ENCODE results near the gene TNFSF11.
"Not testable (repeated sequence)": the region's sequence is repeated elsewhere in the genome, so short reads cannot be mapped to it uniquely, and the experiment has no call there.

The TNFSF11 gene

DNA sequence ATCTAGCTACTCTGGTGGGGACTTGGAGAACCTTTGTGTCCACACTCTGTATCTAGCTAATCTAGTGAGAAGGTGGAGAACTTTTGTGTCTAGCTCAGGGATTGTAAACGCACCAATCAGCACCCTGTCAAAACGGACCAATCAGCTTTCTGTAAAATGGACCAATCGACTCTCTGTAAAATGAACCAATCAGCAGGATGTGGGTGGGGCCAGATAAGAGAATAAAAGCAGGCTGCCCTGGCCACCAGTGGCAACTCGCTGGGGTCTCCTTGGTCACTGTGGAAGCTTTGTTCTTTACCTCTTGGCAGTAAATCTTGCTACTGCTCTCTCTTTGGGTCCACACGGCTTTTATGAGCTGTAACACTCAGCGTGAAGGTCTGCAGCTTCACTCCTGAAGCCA, 13.6 kb upstream of the TNFSF11 start:
- H3K4me3 ChIP-seq (ENCODE audit: low read depth, low read length); H3K27me3 ChIP-seq (ENCODE audit: insufficient read depth, low read length); H3K4me1 ChIP-seq (ENCODE audit: control insufficient read depth, insufficient read depth, low read length, unreplicated experiment); H3K36me3 ChIP-seq (ENCODE audit: insufficient read depth, low read length); H3K27ac ChIP-seq (ENCODE audit: low read depth, low read length); H3K79me2 ChIP-seq (ENCODE audit: control insufficient read depth, insufficient read depth, low read length, unreplicated experiment); H2AFZ ChIP-seq (ENCODE audit: low read length, unreplicated experiment): not testable (repeated sequence)

DNA sequence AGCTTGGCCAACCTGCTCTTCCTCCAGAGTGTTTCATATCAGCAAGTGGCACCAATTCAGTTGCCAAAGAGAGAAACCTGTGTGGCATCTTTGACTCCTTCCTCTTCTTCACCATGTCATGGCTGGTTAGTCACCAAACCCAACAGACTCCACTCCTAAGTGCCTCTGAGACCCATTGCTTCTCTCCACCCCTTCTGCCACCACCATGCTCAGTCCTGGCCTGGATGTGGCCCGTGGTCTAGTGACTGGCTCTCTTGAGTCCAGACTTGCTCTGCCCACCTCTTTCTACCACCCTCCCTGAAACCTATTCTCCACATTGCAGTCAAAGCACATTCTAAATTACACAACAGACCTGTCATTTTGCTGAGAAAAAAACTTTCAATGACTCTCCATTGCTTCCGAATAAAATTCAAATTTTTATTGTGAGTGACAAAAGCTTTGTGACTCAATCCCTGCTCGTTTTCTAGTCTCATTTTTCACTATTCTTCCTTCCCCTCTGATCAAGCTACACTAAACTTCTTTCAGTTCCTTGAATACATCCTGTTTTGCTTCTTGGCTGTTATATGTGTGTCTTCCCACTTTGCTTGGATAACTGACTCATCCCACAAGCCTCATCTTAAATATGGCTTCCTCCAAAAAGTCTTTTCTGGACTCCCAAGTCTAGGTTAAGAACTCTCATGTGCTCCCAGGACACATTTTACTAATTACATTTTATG, 12.0 kb upstream of the TNFSF11 start:
- Histone ChIP-seq H3K79me2 (ENCODE audit: control insufficient read depth, insufficient read depth, low read length, unreplicated experiment) (no peaks in the 10 kb centered on the region), H3K4me1 (ENCODE audit: control insufficient read depth, insufficient read depth, low read length, unreplicated experiment) (no peaks in the 10 kb centered on the region), H2AFZ (ENCODE audit: low read length, unreplicated experiment) (no peak overlapping the region), H3K27me3 (ENCODE audit: insufficient read depth, low read length) (no peaks in the 10 kb centered on the region), H3K27ac (ENCODE audit: low read depth, low read length) (no peak overlapping the region), H3K4me3 (ENCODE audit: low read depth, low read length) (no peak overlapping the region), H3K36me3 (ENCODE audit: insufficient read depth, low read length) (no peaks in the 10 kb centered on the region)

DNA sequence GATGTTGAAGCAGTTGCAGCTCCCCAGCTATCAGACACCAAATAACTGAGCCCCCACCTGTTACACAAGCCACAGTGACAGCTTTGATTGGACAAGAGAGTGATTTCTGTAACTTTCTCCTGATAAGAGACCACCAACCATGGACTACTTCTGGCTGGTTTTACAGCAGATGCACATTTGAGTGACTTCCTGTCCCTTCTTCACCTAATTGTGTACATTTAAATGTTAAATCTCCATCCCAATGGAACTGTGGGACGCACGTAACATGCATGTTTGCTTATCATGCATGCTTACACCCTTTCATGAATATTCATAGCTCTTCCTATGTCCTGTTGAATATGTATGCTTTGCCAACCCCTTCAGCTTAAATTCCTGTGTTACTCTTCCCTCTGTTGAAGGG, 6.0 kb upstream of the TNFSF11 start:
- Histone ChIP-seq H3K27ac (ENCODE audit: low read depth, low read length) (no peak overlapping the region), H2AFZ (ENCODE audit: low read length, unreplicated experiment) (no peak overlapping the region), H3K27me3 (ENCODE audit: insufficient read depth, low read length) (peaks cover 11% of the 10 kb centered on the region; the same call in 1 of the 2 replicates), H3K36me3 (ENCODE audit: insufficient read depth, low read length) (no peaks in the 10 kb centered on the region), H3K79me2 (ENCODE audit: control insufficient read depth, insufficient read depth, low read length, unreplicated experiment) (no peaks in the 10 kb centered on the region), H3K4me1 (ENCODE audit: control insufficient read depth, insufficient read depth, low read length, unreplicated experiment) (no peaks in the 10 kb centered on the region), H3K4me3 (ENCODE audit: low read depth, low read length) (no peak overlapping the region)

DNA sequence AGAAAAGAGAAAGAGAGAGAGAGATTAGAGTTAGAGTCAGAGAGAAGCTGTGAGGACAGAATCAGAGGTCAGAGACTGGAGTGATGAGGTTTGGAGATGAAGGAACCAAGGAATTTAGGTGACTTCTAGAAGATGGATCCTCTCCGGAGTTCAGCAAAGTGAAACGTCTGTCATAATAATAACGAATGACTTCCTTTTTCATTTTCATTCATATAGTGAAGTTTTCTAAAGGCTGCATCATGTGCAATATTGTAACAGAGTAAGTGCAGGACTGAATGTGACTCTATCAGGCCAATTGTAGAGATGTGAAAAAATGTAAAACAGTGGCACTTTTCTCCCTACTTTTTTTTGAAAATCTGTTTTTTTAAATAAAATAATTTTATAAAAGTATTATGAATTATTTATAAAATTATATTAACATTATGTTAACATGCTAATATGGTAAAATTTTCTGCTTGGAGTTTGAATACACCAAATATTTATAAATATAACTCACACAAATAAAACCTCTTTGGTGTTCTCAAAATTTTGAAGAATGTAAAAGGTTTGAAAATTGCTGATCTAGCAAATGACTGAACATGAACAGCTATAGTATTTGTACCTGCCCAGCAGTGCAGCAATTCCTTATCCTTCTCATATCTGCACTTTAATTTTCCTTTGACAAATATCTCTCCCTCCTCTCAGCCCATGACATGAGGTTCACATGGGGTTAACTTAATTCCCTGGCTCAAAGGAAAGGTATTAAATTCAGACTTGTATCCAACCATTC, 4.2 kb upstream of the TNFSF11 start:
- Histone ChIP-seq H3K79me2 (ENCODE audit: control insufficient read depth, insufficient read depth, low read length, unreplicated experiment) (no peaks in the 10 kb centered on the region), H2AFZ (ENCODE audit: low read length, unreplicated experiment) (no peak overlapping the region), H3K36me3 (ENCODE audit: insufficient read depth, low read length) (no peaks in the 10 kb centered on the region), H3K27me3 (ENCODE audit: insufficient read depth, low read length) (peaks cover 29% of the 10 kb centered on the region), H3K4me3 (ENCODE audit: low read depth, low read length) (no peak overlapping the region), H3K27ac (ENCODE audit: low read depth, low read length) (no peak overlapping the region), H3K4me1 (ENCODE audit: control insufficient read depth, insufficient read depth, low read length, unreplicated experiment) (peaks cover under 1% of the 10 kb centered on the region)

DNA sequence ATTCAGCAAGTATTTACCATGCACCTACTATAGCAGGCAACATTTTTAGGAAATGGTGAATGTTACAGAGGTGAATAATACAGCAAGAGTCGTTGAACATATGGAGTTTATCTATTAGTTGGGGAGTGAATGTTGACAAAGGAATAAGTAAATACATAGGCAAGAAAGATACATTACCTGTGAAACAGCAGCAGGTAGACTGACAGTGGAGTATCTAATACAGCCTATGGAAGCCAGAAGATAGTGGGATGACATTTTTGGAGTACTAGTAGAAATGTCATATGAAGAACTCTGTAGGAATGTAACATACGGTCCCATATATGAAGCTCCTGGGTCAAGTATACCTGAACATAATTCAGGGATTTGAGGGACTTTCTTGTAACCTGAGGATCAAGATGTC, 2.1 kb upstream of the TNFSF11 start:
- Histone ChIP-seq H3K36me3 (ENCODE audit: insufficient read depth, low read length) (no peaks in the 10 kb centered on the region), H3K4me3 (ENCODE audit: low read depth, low read length) (no peak overlapping the region), H2AFZ (ENCODE audit: low read length, unreplicated experiment) (no peak overlapping the region), H3K4me1 (ENCODE audit: control insufficient read depth, insufficient read depth, low read length, unreplicated experiment) (peaks cover 6% of the 10 kb centered on the region), H3K27ac (ENCODE audit: low read depth, low read length) (no peak overlapping the region), H3K27me3 (ENCODE audit: insufficient read depth, low read length) (peaks cover 51% of the 10 kb centered on the region), H3K79me2 (ENCODE audit: control insufficient read depth, insufficient read depth, low read length, unreplicated experiment) (no peaks in the 10 kb centered on the region)

DNA sequence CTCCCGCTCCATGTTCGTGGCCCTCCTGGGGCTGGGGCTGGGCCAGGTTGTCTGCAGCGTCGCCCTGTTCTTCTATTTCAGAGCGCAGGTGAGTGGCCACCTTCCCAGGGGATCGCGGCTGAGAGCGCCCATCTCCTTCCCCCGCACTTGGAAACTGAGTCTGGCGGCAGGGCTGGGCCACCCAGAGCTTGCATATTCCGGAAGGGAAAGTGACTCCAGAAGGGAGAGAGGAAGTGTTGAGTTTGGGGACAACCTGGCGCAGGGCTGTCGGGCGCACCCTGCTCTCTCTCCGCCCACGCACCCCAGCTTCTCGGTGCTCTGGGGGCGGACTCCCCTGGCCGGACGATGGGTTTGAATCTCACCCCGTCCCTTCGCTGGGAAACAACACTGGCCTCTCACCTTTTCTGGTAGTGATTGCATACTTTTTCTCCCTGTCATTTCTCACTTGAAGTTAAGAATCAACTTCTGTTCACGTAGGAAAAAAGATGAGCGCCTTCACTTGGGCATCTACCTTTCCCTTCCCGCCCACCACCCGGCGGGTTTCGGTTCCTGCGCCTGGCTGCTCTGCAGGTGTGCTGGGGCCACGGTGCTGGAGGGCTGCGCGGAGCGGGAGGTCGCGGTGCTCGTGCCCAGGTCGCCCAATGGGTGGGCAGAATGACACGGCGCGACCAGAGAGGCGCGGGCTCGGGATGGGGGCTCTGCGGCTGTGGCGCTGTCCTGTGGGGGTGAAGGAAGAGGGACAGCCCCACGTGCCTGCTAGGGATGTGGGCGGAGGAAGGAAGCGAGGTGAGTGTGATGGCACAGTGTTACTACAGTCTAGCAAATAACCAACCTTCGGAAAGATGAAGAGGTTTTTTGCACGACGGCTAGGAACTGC, 721 bp downstream of the TNFSF11 start:
- Histone ChIP-seq H2AFZ (ENCODE audit: low read length, unreplicated experiment) (peak overlapping the region; percentile 51), H3K4me1 (ENCODE audit: control insufficient read depth, insufficient read depth, low read length, unreplicated experiment) (peaks cover 6% of the 10 kb centered on the region), H3K4me3 (ENCODE audit: low read depth, low read length) (peak overlapping the region; percentile 74), H3K27me3 (ENCODE audit: insufficient read depth, low read length) (peaks cover 65% of the 10 kb centered on the region), H3K27ac (ENCODE audit: low read depth, low read length) (no peak overlapping the region), H3K36me3 (ENCODE audit: insufficient read depth, low read length) (no peaks in the 10 kb centered on the region), H3K79me2 (ENCODE audit: control insufficient read depth, insufficient read depth, low read length, unreplicated experiment) (no peaks in the 10 kb centered on the region)

DNA sequence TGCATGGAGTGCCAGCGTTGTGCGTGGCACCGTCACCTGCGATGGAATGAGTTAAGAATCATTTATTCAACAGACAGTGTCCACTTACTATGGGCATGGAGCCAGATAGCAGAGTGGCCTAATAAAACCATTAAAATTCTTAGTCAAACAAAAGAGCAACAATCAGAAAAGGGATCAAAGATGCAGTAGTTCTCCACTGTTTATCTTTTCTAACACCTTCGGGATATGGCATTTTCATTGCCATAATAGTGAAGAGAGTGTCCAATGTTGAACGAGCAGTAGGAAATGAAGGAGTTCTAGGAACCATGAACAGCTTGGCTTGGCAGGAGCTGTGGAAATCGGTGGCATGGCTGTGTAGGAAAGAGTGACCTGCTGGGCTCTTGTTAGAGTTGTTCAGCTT, 2.0 kb downstream of the TNFSF11 start:
- peaks cover 6% of the 10 kb centered on the region for H3K4me1 ChIP-seq (ENCODE audit: control insufficient read depth, insufficient read depth, low read length, unreplicated experiment)
- H2AFZ ChIP-seq (ENCODE audit: low read length, unreplicated experiment), result no peak overlapping the region
- H3K36me3 ChIP-seq (ENCODE audit: insufficient read depth, low read length), result no peaks in the 10 kb centered on the region
- H3K4me3 ChIP-seq (ENCODE audit: low read depth, low read length), result no peak overlapping the region
- H3K27me3 ChIP-seq (ENCODE audit: insufficient read depth, low read length), result peaks cover 65% of the 10 kb centered on the region
- H3K27ac ChIP-seq (ENCODE audit: low read depth, low read length), result no peak overlapping the region
- no peaks in the 10 kb centered on the region for H3K79me2 ChIP-seq (ENCODE audit: control insufficient read depth, insufficient read depth, low read length, unreplicated experiment)

DNA sequence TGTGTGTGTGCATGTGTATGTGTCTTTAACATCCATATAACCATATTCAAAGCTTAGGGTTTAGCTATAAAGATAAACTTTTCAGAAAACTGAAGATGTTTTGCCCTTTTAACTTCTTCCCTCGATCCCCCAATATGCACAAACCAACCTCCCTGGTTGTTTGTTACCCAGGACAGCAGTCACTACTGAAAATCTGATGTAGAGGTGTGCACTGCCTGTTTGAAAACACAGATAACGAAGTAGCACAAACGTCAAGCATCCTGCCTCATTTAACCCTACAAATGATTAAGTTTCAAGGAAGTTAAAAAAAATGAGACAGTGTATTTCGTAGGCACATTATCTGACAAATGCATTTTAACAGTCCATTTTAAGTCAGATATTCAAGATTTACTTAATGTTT, 3.6 kb downstream of the TNFSF11 start:
- Histone ChIP-seq H3K79me2 (ENCODE audit: control insufficient read depth, insufficient read depth, low read length, unreplicated experiment) (no peaks in the 10 kb centered on the region), H3K27ac (ENCODE audit: low read depth, low read length) (no peak overlapping the region)

DNA sequence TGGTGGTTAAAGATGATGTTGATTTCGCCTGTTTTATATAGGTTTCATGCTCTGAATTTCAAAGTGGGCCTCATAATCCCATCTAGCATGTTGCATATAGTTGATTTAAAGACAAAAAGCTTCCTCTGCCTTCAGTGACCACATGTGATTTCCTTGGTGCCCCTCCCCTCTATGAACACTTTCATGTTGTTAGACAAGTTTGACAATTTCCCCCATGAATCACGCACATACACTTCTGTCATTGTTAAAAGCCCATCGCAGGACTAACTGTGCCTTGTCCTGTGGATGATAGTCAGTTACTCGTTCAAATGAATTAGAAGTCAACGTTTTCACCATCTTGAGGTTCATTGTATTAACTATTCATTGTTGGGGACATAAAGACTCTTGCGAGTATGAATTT, 6.7 kb downstream of the TNFSF11 start:
- no peaks in the 10 kb centered on the region for H3K4me1 ChIP-seq (ENCODE audit: control insufficient read depth, insufficient read depth, low read length, unreplicated experiment)
- H3K79me2 ChIP-seq (ENCODE audit: control insufficient read depth, insufficient read depth, low read length, unreplicated experiment), result no peaks in the 10 kb centered on the region
- H3K27ac ChIP-seq (ENCODE audit: low read depth, low read length), result no peak overlapping the region
- no peak overlapping the region for H2AFZ ChIP-seq (ENCODE audit: low read length, unreplicated experiment)
- H3K36me3 ChIP-seq (ENCODE audit: insufficient read depth, low read length), result no peaks in the 10 kb centered on the region
- H3K27me3 ChIP-seq (ENCODE audit: insufficient read depth, low read length), result peaks cover 27% of the 10 kb centered on the region
- no peak overlapping the region for H3K4me3 ChIP-seq (ENCODE audit: low read depth, low read length)

More for the DNA sequence above, 3.6 kb downstream of the TNFSF11 start:
- peaks cover 6% of the 10 kb centered on the region for H3K4me1 ChIP-seq (ENCODE audit: control insufficient read depth, insufficient read depth, low read length, unreplicated experiment)
- no peak overlapping the region for H2AFZ ChIP-seq (ENCODE audit: low read length, unreplicated experiment)
- H3K36me3 ChIP-seq (ENCODE audit: insufficient read depth, low read length), result no peaks in the 10 kb centered on the region
- no peak overlapping the region for H3K4me3 ChIP-seq (ENCODE audit: low read depth, low read length)
- peaks cover 57% of the 10 kb centered on the region for H3K27me3 ChIP-seq (ENCODE audit: insufficient read depth, low read length)

DNA sequence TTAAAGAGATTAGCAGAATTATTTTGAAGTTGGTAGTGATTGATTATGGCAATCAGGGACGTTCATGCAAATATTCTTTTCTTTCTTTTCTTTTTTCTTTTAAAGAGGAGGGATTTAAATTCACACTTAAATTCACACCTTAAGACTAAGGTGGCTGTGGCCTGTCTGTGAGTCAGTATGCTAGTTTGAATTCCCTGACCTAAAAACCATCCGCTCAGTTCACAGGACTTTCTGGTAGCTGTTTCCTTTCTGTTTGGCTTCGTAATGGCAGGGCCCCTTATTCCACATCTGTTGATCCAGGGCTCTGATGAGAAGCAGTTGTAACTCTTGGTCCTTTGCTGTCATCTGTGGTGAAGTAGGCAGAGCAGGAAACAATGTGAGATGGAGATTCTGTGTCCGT, 7.5 kb downstream of the TNFSF11 start:
- H3K4me1 ChIP-seq (ENCODE audit: control insufficient read depth, insufficient read depth, low read length, unreplicated experiment), result no peaks in the 10 kb centered on the region
- H2AFZ ChIP-seq (ENCODE audit: low read length, unreplicated experiment), result no peak overlapping the region
- H3K4me3 ChIP-seq (ENCODE audit: low read depth, low read length), result no peak overlapping the region
- H3K27me3 ChIP-seq (ENCODE audit: insufficient read depth, low read length), result peaks cover 19% of the 10 kb centered on the region
- H3K36me3 ChIP-seq (ENCODE audit: insufficient read depth, low read length), result no peaks in the 10 kb centered on the region
- no peaks in the 10 kb centered on the region for H3K79me2 ChIP-seq (ENCODE audit: control insufficient read depth, insufficient read depth, low read length, unreplicated experiment)
- no peak overlapping the region for H3K27ac ChIP-seq (ENCODE audit: low read depth, low read length)

Data from ACC112 (cell line).